Stimulated activated CD4-positive, alpha-beta T cell treated with anti-CD3 and anti-CD28 coated beads, Interleukin-12 subunit alpha, Interleukin-12 subunit beta, amount 100 ng/mL, for 48 hours (primary cell): Measurements from ENCODE around the gene AK1.

ENCODE experiments used
- DNase-seq, 3 donors: peaks; one replicate each; pipeline ENCODE4 v3.0.0-alpha.2; 2020; ENCODE audit warnings: low read depth in 2 of 3, low spot score in 1 of 3

AK1 gene

GRCh38 chr9:127909839-127910273, 32.4 kb upstream of the AK1 start:
- no peak for DNase-seq

- DNase-seq, result no peak
These were observed 31.1 kb upstream of the AK1 start for GRCh38 chr9:127908660-127908926.

- no peak for DNase-seq
These were observed 30.6 kb upstream of the AK1 start for GRCh38 chr9:127907867-127908659.

GRCh38 chr9:127905788-127906191, 28.3 kb upstream of the AK1 start:
- DNase-seq, result no peak

- no peak for DNase-seq
These were observed 27.7 kb upstream of the AK1 start for GRCh38 chr9:127905004-127905728.

- DNase-seq, result no peak
These were observed 27.1 kb upstream of the AK1 start for GRCh38 chr9:127904561-127905003.

GRCh38 chr9:127903557-127904475, 26.3 kb upstream of the AK1 start:
- DNase-seq, result peak; percentile 75 to 87 (median 84)

- peak; percentile 42 to 74 (median 55) for DNase-seq
These were observed 21.9 kb upstream of the AK1 start, which contains the start of gene ST6GALNAC6 for GRCh38 chr9:127899128-127899943. Gene ST6GALNAC6, minus strand, starts transcription at chr9:127899603. Its CDS starts 1,622 bp downstream, at chr9:127897981.

GRCh38 chr9:127898433-127899127, 21.1 kb upstream of the AK1 start:
- no peak for DNase-seq

- no peak for DNase-seq
These were observed 19.8 kb upstream of the AK1 start for GRCh38 chr9:127897193-127897692.

GRCh38 chr9:127896395-127897192, 19.1 kb upstream of the AK1 start:
- DNase-seq, result no peak

- no peak for DNase-seq
These were observed 18.3 kb upstream of the AK1 start for GRCh38 chr9:127895811-127896210.

- DNase-seq, result no peak
These were observed 15.9 kb upstream of the AK1 start for GRCh38 chr9:127893392-127893791.

GRCh38 chr9:127892831-127893230, 15.4 kb upstream of the AK1 start:
- DNase-seq, result no peak

- DNase-seq, result no peak
These were observed 12.6 kb upstream of the AK1 start for GRCh38 chr9:127890053-127890452.

GRCh38 chr9:127887792-127888191, 10.3 kb upstream of the AK1 start:
- no peak for DNase-seq

- no peak for DNase-seq
These were observed 9.0 kb upstream of the AK1 start for GRCh38 chr9:127886401-127886972.

- no peak for DNase-seq
These were observed 8.2 kb upstream of the AK1 start for GRCh38 chr9:127885508-127886281.
